HG03095 (cell line): Measurements from ENCODE around the gene GLOD5.

Experiments
- ATAC-seq: cut with Tn5 transposase; IDR thresholded peaks from one replicate; pipeline ENCODE4 v1.9.1; 2021; ENCODE audit warnings: moderate library complexity; ENCODE audit not compliant: unreplicated experiment

The GLOD5 gene

GRCh38 chrX:48761674-48762471 is at the start of gene GLOD5:
Gene GLOD5, plus strand, starts transcription at chrX:48761747. Its CDS starts 44 bp downstream, at chrX:48761791.
- no peak for ATAC-seq

- ATAC-seq: no peak
Observed at GRCh38 chrX:48711929-48712505, 49.5 kb upstream of the GLOD5 start.

GRCh38 chrX:48713847-48714246 is 47.7 kb upstream of the GLOD5 start:
- ATAC-seq: no peak

- ATAC-seq: no peak
Observed at GRCh38 chrX:48714573-48714972, 47.0 kb upstream of the GLOD5 start.

GRCh38 chrX:48715072-48715471 is 46.5 kb upstream of the GLOD5 start:
- no peak for ATAC-seq

- no peak for ATAC-seq
Observed at GRCh38 chrX:48715876-48716502, 45.6 kb upstream of the GLOD5 start.

- ATAC-seq: no peak
Observed at GRCh38 chrX:48719958-48720357, 41.6 kb upstream of the GLOD5 start.

- no peak for ATAC-seq
Observed at GRCh38 chrX:48720577-48721250, 40.8 kb upstream of the GLOD5 start.

- no peak for ATAC-seq
Observed at GRCh38 chrX:48721916-48722315, 39.6 kb upstream of the GLOD5 start.

- no peak for ATAC-seq
Observed at GRCh38 chrX:48726596-48726995, 35.0 kb upstream of the GLOD5 start.

- no peak for ATAC-seq
Observed at GRCh38 chrX:48728653-48729052, 32.9 kb upstream of the GLOD5 start.

GRCh38 chrX:48736303-48736702 is 25.2 kb upstream of the GLOD5 start:
- no peak for ATAC-seq

GRCh38 chrX:48736878-48737212 is 24.7 kb upstream of the GLOD5 start:
- ATAC-seq: no peak

- ATAC-seq: peak; percentile 97
Observed at GRCh38 chrX:48737213-48737938, 24.2 kb upstream of the GLOD5 start.

GRCh38 chrX:48737940-48738339 is 23.6 kb upstream of the GLOD5 start:
- no peak for ATAC-seq

- ATAC-seq: no peak
Observed at GRCh38 chrX:48741834-48742233, 19.7 kb upstream of the GLOD5 start.

- no peak for ATAC-seq
Observed at GRCh38 chrX:48745222-48745621, 16.3 kb upstream of the GLOD5 start.

- no peak for ATAC-seq
Observed at GRCh38 chrX:48747415-48748016, 14.0 kb upstream of the GLOD5 start.

GRCh38 chrX:48749182-48749581 is 12.4 kb upstream of the GLOD5 start:
- ATAC-seq: no peak

GRCh38 chrX:48751343-48751742 is 10.2 kb upstream of the GLOD5 start:
- ATAC-seq: no peak

GRCh38 chrX:48752498-48752897 is 9.0 kb upstream of the GLOD5 start:
- no peak for ATAC-seq
